NT2/D1 (cell line): Measurements from ENCODE around the gene IL1R2.

ENCODE experiments used
- SUZ12 ChIP-seq: IDR thresholded peaks from 2 replicates; pipeline ENCODE4 v1.6.1; 2011; ENCODE audit not compliant: insufficient read length, insufficient read depth; ENCODE audit errors: extremely low read depth
- YY1 ChIP-seq: IDR thresholded peaks from 2 replicates; pipeline ENCODE4 v1.6.1; 2011; ENCODE audit not compliant: insufficient read length, insufficient read depth
- ZNF274 ChIP-seq: IDR thresholded peaks from 2 replicates; pipeline ENCODE4 v1.6.1; 2011; ENCODE audit warnings: mild to moderate bottlenecking, low read depth, low read length

- TF ChIP-seq ZNF274 (no peak), YY1 (no peak), SUZ12 (no peak)
These were observed 65.9 kb downstream of the IL1R2 start for GRCh38 chr2:102057502-102058292.
